ENCODE data around the gene AMOTL1.

- TF ChIP-seq FOXM1 (IDR thresholded peaks at IDR 0.05; ENCODE audit: borderline replicate concordance, low read depth) (no peak), REST (IDR thresholded peaks at IDR 0.05; ENCODE audit: low read depth) (no peak), MAX (IDR thresholded peaks at IDR 0.05) (no peak), TAF1 (IDR thresholded peaks at IDR 0.05; ENCODE audit: low read depth) (no peak), EP300 (IDR thresholded peaks at IDR 0.05; ENCODE audit: borderline replicate concordance) (no peak), TCF12 (IDR thresholded peaks at IDR 0.05; ENCODE audit: low read depth) (no peak), USF1 (IDR thresholded peaks at IDR 0.05) (no peak), YY1 (IDR thresholded peaks at IDR 0.05; ENCODE audit: low read depth) (no peak), NFIC (IDR thresholded peaks at IDR 0.05) (no peak), CREB1 (IDR thresholded peaks at IDR 0.05; ENCODE audit: low read depth) (no peak), CEBPB (IDR thresholded peaks at IDR 0.05) (no peak), RAD21 (IDR thresholded peaks at IDR 0.05; ENCODE audit: low read depth) (no peak), ZBTB7A (IDR thresholded peaks at IDR 0.05; ENCODE audit: low read depth) (no peak)
Observed at GRCh38 chr11:94845622-94846021, 77.5 kb downstream of the AMOTL1 start.
